CD4-positive, alpha-beta T cell treated with Interleukin-6 for 4 hours (primary cell): ENCODE data around the gene CPOX.
"Not testable (repeated sequence)": the region's sequence is repeated elsewhere in the genome, so short reads cannot be mapped to it uniquely, and the experiment has no call there.

Source experiments
- DNase-seq: peaks from one replicate; pipeline ENCODE4 v3.0.0-alpha.2; 2020; ENCODE audit warnings: mixed read lengths

Gene CPOX

GRCh38 chr3:98560911-98561310, 32.5 kb downstream of the CPOX start:
- DNase-seq, result no peak

GRCh38 chr3:98559769-98560168, 33.6 kb downstream of the CPOX start:
- DNase-seq, result not testable (repeated sequence)

- DNase-seq, result no peak
These were observed 35.1 kb downstream of the CPOX start for GRCh38 chr3:98558100-98558827.

GRCh38 chr3:98557324-98558010, 35.9 kb downstream of the CPOX start:
- peak; percentile 61 for DNase-seq

GRCh38 chr3:98556164-98557130, 37.0 kb downstream of the CPOX start:
- DNase-seq, result peak; percentile 79

- DNase-seq, result no peak
These were observed 38.4 kb downstream of the CPOX start for GRCh38 chr3:98555025-98555379.

GRCh38 chr3:98554580-98554979, 38.8 kb downstream of the CPOX start:
- no peak for DNase-seq

GRCh38 chr3:98553753-98554152, 39.7 kb downstream of the CPOX start:
- DNase-seq, result no peak

- peak; percentile 24 for DNase-seq
These were observed 40.3 kb downstream of the CPOX start for GRCh38 chr3:98553021-98553563.

- no peak for DNase-seq
These were observed 41.0 kb downstream of the CPOX start for GRCh38 chr3:98552232-98553020.

- no peak for DNase-seq
These were observed 41.7 kb downstream of the CPOX start for GRCh38 chr3:98551754-98552153.

- DNase-seq, result no peak
These were observed 42.2 kb downstream of the CPOX start for GRCh38 chr3:98551236-98551635.

- no peak for DNase-seq
These were observed 42.6 kb downstream of the CPOX start for GRCh38 chr3:98550833-98551232.

- no peak for DNase-seq
These were observed 44.9 kb downstream of the CPOX start for GRCh38 chr3:98548544-98548943.

- no peak for DNase-seq
These were observed 47.5 kb downstream of the CPOX start for GRCh38 chr3:98545940-98546339.

GRCh38 chr3:98542623-98543022, 50.8 kb downstream of the CPOX start:
- no peak for DNase-seq

- DNase-seq, result no peak
These were observed 51.7 kb downstream of the CPOX start for GRCh38 chr3:98541695-98542094.

GRCh38 chr3:98540346-98540745, 53.1 kb downstream of the CPOX start:
- DNase-seq, result no peak

GRCh38 chr3:98536456-98537017, 56.9 kb downstream of the CPOX start:
- DNase-seq, result no peak

GRCh38 chr3:98534734-98535133, 58.7 kb downstream of the CPOX start:
- no peak for DNase-seq

GRCh38 chr3:98534168-98534567, 59.2 kb downstream of the CPOX start:
- no peak for DNase-seq
